ENCODE data around the gene TOP1. TPM values are rescaled to one million over a fixed set of nuclear protein-coding genes. Genes with fewer than 3 reads are reported as not detected.

The TOP1 gene
- total and polyA plus RNA-seq, 12 donors: 19.6 to 96.6 (median 27.3) TPM

DNA sequence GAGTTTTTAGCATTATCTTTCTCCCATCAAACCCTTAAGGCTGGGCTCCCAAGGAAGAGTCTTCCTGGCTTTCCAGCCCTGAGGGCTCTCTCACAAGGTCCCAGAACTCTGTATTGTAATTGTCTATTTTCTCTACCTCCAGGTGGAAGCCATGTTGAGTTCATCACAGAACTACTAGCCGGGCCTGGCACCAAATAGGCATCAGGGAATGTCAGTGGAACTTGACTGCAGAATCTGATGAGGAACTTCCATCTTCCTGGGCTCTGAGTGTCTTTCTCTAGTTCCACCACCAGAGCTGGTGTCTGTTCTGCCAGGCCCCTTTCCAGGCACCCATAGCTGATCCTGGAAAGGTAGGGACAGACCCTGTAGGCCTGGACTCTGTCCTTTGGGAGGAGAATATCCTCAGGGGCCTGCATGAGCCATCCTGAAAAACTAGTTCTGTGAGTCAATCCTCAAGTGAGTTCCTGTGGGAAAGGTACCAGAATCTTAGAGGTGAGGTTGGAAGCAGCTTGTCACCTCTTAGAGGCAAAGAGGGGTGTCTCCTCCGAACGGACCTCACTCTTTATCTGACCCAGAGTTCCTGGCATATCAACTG is 11.1 kb upstream of the TOP1 start:
- 91 to 96% (median 94%) methylated on average over 3 of the region's 3 CpGs for WGBS, 4 donors
- H3K4me1 ChIP-seq (replicated peaks in 1 of 2): peaks cover 0 to 19% of the 10 kb centered on the region in 2 donors
- no peaks in the 10 kb centered on the region for H3K9me3 ChIP-seq (replicated peaks in 1 of 3)
- H3K36me3 ChIP-seq (replicated peaks in 1 of 2): no peaks in the 10 kb centered on the region
- TF ChIP-seq, protein P1, sequence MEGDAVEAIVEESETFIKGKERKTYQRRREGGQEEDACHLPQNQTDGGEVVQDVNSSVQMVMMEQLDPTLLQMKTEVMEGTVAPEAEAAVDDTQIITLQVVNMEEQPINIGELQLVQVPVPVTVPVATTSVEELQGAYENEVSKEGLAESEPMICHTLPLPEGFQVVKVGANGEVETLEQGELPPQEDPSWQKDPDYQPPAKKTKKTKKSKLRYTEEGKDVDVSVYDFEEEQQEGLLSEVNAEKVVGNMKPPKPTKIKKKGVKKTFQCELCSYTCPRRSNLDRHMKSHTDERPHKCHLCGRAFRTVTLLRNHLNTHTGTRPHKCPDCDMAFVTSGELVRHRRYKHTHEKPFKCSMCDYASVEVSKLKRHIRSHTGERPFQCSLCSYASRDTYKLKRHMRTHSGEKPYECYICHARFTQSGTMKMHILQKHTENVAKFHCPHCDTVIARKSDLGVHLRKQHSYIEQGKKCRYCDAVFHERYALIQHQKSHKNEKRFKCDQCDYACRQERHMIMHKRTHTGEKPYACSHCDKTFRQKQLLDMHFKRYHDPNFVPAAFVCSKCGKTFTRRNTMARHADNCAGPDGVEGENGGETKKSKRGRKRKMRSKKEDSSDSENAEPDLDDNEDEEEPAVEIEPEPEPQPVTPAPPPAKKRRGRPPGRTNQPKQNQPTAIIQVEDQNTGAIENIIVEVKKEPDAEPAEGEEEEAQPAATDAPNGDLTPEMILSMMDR (IDR thresholded peaks at IDR 0.05): no peak
- TF ChIP-seq POLR2A (IDR thresholded peaks at IDR 0.05): no peak
- intact Hi-C loops (cut with DNase I): no loop called here
- no peak overlapping the region for H3K27ac ChIP-seq
- no peak overlapping the region for H3K4me3 ChIP-seq
- no peaks in the 10 kb centered on the region for H3K27me3 ChIP-seq
- no peak for DNase-seq

DNA sequence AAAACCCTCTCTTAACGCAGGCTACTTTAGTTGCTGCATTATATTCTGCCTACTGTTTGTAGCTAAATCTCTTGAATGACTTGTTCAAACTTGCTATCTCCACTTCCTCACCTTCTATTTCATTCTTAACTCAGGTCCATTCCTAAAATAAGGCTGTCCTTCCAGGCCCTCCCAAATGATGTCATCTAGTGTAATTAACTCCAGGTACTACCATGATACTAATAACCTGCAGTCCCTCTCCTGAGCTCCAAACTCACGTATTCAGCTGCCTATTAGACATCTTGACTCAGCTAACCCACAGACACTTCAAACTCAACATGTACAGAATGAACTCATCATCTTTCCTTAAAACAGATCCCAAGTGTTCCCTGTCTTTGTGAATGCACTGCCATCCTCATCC is 10.5 kb upstream of the TOP1 start:
- 89 to 95% (median 93%) methylated on average over 2 of the region's 2 CpGs for WGBS, 4 donors
- Histone ChIP-seq H3K4me1 (replicated peaks in 1 of 2) (peaks cover 0 to 13% of the 10 kb centered on the region in 2 donors), H3K36me3 (replicated peaks in 1 of 2) (no peaks in the 10 kb centered on the region)

DNA sequence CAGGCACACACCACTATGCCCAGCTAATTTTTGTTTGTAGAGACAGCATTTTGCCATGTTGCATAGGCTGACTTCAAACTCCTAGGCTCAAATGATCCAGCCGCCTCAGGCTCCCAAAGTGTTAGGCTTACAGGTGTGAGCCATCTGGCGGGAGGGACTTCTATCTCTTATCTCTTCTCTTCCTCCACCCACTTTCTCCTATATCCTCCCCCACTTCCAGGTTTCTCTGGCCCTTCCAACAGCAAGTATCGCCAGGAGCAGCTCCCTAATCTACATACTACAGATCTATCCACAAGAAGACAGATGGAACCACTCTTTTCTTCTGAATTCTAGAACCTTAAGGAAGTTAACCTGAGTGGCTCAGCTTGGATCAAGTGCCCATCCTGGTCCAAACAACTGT is 5.1 kb upstream of the TOP1 start:
- intact Hi-C loops (cut with DNase I): no loop called here

More for the DNA sequence above, 10.5 kb upstream of the TOP1 start:
- intact Hi-C loops (cut with DNase I): no loop called here
- Histone ChIP-seq H3K27ac (no peak overlapping the region), H3K4me3 (no peak overlapping the region), H3K27me3 (no peaks in the 10 kb centered on the region), H3K9me3 (replicated peaks in 1 of 3) (no peaks in the 10 kb centered on the region)
- TF ChIP-seq, protein P1 (IDR thresholded peaks at IDR 0.05): no peak
- TF ChIP-seq POLR2A (IDR thresholded peaks at IDR 0.05): no peak
- no peak for DNase-seq

DNA sequence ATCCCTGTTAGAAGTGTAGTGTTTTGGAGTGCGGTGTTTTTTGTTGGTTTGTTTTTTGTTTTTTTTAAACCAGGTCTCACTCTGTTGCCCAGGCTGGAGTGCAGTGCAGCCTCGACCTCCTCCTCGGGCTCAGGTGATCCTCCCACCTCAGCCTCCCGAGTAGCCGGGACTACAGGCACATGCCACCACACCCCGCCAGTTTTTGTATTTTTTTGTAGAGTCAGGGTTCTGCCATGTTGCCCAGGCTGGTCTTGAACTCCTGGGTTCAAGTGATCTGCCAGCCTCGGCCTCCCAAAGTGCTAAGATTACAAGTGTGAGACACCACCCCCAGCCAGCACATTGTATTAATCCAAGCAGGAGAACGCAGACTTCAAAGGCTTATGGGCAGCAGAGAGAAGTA is 1.3 kb upstream of the TOP1 start:
- H3K27ac ChIP-seq: no peak overlapping the region
- no peak for TF ChIP-seq POLR2A (IDR thresholded peaks at IDR 0.05)
- TF ChIP-seq, protein P1 (IDR thresholded peaks at IDR 0.05): no peak
- intact Hi-C loops (cut with DNase I): no loop called here

More for the DNA sequence above, 5.1 kb upstream of the TOP1 start:
- H3K4me1 ChIP-seq (replicated peaks in 1 of 2): peaks cover 0 to 6% of the 10 kb centered on the region in 2 donors
- H3K9me3 ChIP-seq (replicated peaks in 1 of 3): no peaks in the 10 kb centered on the region
- TF ChIP-seq, protein P1 (IDR thresholded peaks at IDR 0.05): no peak
- TF ChIP-seq POLR2A (IDR thresholded peaks at IDR 0.05): no peak
- WGBS, 4 donors: 79 to 93% (median 86%) methylated on average over 3 of the region's 3 CpGs
- H3K27me3 ChIP-seq: no peaks in the 10 kb centered on the region
- no peak overlapping the region for H3K27ac ChIP-seq
- no peaks in the 10 kb centered on the region for H3K36me3 ChIP-seq (replicated peaks in 1 of 2)
- no peak overlapping the region for H3K4me3 ChIP-seq
- no peak for DNase-seq

More for the DNA sequence above, 1.3 kb upstream of the TOP1 start:
- WGBS, 4 donors: 85 to 92% (median 88%) methylated on average over 8 of the region's 8 CpGs
- no peaks in the 10 kb centered on the region for H3K9me3 ChIP-seq (replicated peaks in 1 of 3)
- H3K4me1 ChIP-seq (replicated peaks in 1 of 2): peaks cover 15 to 31% of the 10 kb centered on the region in 2 donors
- no peaks in the 10 kb centered on the region for H3K36me3 ChIP-seq (replicated peaks in 1 of 2)
- peak in 1 of 7 donors; percentile 33 for DNase-seq
- H3K4me3 ChIP-seq: no peak overlapping the region
- no peaks in the 10 kb centered on the region for H3K27me3 ChIP-seq
